Measurements from ENCODE around the gene TSPEAR.

GRCh38 chr21:44575307-44576024 lies 135.9 kb downstream of the TSPEAR start:
- TF ChIP-seq CTCF (IDR thresholded peaks at IDR 0.05 in 4 of 5, conservative IDR thresholded peaks at IDR 0.05 in 1 of 5): no peak
- no peak for TF ChIP-seq POLR2A (IDR thresholded peaks at IDR 0.05)

Measured in gastrocnemius medialis (tissue), 4 donors.